Measurements from ENCODE around the gene KCNE3.

The KCNE3 gene, protein sequence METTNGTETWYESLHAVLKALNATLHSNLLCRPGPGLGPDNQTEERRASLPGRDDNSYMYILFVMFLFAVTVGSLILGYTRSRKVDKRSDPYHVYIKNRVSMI

DNA sequence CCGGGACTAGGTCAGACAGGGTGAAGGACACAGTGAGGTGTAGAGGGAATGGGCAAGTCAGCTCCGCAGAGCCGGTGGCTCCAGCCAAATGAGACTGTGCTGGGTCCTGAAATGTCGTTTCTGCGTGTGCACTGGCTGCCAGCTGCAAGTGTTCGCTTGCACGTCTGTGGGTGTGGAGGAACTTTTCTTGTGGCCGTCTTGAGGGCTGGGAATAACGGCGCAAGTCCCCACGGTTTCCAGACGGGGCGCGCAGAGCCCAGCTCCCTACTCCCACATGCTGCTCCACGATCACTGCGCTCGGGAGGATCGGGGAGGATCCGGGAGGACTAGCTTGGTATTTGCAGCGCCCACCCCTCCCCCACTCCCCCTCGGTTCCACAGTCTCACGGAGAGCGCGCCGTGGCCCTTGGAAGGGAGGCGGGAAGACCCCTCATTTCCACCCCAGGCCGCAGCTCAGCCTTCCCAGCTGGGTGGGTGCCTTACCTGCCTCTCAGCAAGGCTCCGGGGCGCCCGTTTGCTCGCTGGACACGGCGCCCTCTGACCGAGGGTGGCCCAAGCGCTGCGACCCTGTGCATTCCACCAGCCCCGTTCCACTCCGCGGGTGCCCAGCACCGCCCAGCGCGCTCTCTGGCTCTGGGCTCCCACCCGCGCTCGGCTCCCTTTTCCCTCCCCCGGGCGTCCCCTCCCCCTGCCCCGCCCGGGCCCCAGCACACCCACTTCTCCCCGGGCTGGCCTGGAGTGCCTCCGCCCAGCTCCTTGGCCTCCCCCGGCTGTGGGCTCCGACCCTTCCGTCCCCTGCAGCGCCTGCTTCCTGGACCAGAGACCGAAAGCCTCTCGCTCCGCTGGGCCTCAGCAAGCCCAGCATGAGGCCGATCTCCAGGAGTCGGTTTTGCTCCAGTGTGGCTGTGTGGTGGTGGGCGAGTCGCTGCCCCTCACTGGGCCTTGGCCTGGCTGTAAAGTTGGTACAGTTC, at the start of gene KCNE3:
Gene KCNE3, minus strand, starts transcription at position 634 of the 970 bp plus-strand sequence. CDS start 9,986 bp downstream, outside the sequence.
- no peaks in the 10 kb centered on the region for H3K9me3 ChIP-seq (ENCODE audit: control insufficient read depth in 1 of 2, low read length in 2 of 2)
- H3K27me3 ChIP-seq (ENCODE audit: low read depth, low read length), result no peaks in the 10 kb centered on the region
- H3K36me3 ChIP-seq (ENCODE audit: control insufficient read depth in 1 of 2, insufficient read depth in 2 of 2, low read length in 2 of 2), result no peaks in the 10 kb centered on the region
- H3K4me3 ChIP-seq (ENCODE audit: low read depth in 1 of 2, low read length in 2 of 2), result peak within 1 kb of the TSS; percentile 59 to 77
- peak within 1 kb of the TSS; percentile 57 for H3K27ac ChIP-seq (ENCODE audit: low read length)
- no peaks in the 10 kb centered on the region for H3K4me1 ChIP-seq (ENCODE audit: control insufficient read depth in 1 of 2, insufficient read depth in 2 of 2, low read length in 2 of 2)

DNA sequence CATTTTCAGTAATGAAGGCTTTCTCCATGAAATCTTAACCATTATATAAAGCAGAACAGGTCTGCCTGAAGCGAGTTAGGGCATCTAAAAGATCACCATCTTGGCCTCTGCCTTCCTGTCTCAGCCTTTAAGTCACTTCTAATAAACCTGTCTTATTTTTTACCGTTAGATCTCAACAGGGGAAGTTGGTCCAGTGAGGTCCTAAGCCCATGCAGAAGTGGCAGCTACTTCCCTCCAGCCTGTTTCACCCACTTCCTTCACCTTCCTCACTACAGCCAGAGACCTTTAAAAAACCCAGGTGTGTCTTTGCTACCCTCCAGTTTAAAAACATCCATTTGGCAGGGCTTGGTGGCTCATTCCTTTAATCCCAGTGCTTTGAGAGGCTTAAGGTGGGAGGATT, 40.2 kb upstream of the KCNE3 start:
- Histone ChIP-seq H3K27me3 (ENCODE audit: low read depth, low read length) (no peaks in the 10 kb centered on the region), H3K36me3 (ENCODE audit: control insufficient read depth in 1 of 2, insufficient read depth in 2 of 2, low read length in 2 of 2) (peaks cover 0 to 4% of the 10 kb centered on the region in 2 donors), H3K9me3 (ENCODE audit: control insufficient read depth in 1 of 2, low read length in 2 of 2) (peaks cover 0 to 1% of the 10 kb centered on the region in 2 donors), H3K4me1 (ENCODE audit: control insufficient read depth in 1 of 2, insufficient read depth in 2 of 2, low read length in 2 of 2) (no peaks in the 10 kb centered on the region), H3K27ac (ENCODE audit: low read length) (no peak overlapping the region), H3K4me3 (ENCODE audit: low read depth in 1 of 2, low read length in 2 of 2) (no peak overlapping the region)

DNA sequence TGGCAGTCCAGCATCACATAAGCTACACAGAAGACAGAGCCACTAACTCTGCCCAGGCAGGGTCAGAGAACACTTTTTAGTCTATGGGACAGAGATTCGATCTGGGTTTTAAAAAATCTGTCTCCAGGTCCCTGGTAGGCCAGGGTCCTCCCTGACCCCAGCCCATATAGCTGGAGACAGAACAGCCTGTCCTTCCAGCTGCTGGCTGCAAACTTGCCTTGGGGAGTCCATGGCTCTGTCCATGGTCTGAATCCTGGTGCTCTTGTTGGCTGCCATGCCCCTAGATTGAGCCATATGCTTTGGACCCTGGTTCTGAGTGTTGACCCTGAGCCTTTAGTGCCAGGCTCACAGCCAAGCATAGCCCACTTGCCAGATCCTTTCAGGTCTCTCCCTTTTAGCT, 39.5 kb upstream of the KCNE3 start:
- Histone ChIP-seq H3K4me1 (ENCODE audit: control insufficient read depth in 1 of 2, insufficient read depth in 2 of 2, low read length in 2 of 2) (no peaks in the 10 kb centered on the region), H3K27ac (ENCODE audit: low read length) (no peak overlapping the region), H3K36me3 (ENCODE audit: control insufficient read depth in 1 of 2, insufficient read depth in 2 of 2, low read length in 2 of 2) (peaks cover 0 to 4% of the 10 kb centered on the region in 2 donors), H3K4me3 (ENCODE audit: low read depth in 1 of 2, low read length in 2 of 2) (no peak overlapping the region), H3K9me3 (ENCODE audit: control insufficient read depth in 1 of 2, low read length in 2 of 2) (peaks cover 0 to 6% of the 10 kb centered on the region in 2 donors), H3K27me3 (ENCODE audit: low read depth, low read length) (no peaks in the 10 kb centered on the region)

DNA sequence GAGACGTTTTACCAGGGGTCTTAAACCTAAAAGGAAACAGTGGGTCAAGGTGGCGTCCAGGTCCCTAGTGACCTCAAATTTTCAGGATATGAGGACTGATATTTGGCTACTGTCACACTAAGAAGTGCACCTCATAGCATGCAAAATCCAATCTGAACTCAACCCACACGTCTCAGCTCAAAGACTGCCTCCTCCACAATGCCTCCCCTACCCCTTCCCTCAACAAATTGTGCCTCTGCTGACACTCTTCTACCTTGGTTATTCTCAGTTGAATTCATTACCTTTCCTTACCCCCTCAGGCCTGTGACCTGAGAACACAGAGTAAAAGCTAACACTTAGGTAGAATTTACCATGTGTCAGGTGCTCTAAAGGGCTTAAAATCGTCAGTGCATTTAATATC, 38.6 kb upstream of the KCNE3 start:
- Histone ChIP-seq H3K27ac (ENCODE audit: low read length) (no peak overlapping the region), H3K9me3 (ENCODE audit: control insufficient read depth in 1 of 2, low read length in 2 of 2) (peaks cover 0 to 6% of the 10 kb centered on the region in 2 donors), H3K36me3 (ENCODE audit: control insufficient read depth in 1 of 2, insufficient read depth in 2 of 2, low read length in 2 of 2) (peaks cover 0 to 4% of the 10 kb centered on the region in 2 donors), H3K27me3 (ENCODE audit: low read depth, low read length) (no peaks in the 10 kb centered on the region), H3K4me1 (ENCODE audit: control insufficient read depth in 1 of 2, insufficient read depth in 2 of 2, low read length in 2 of 2) (no peaks in the 10 kb centered on the region), H3K4me3 (ENCODE audit: low read depth in 1 of 2, low read length in 2 of 2) (no peak overlapping the region)

DNA sequence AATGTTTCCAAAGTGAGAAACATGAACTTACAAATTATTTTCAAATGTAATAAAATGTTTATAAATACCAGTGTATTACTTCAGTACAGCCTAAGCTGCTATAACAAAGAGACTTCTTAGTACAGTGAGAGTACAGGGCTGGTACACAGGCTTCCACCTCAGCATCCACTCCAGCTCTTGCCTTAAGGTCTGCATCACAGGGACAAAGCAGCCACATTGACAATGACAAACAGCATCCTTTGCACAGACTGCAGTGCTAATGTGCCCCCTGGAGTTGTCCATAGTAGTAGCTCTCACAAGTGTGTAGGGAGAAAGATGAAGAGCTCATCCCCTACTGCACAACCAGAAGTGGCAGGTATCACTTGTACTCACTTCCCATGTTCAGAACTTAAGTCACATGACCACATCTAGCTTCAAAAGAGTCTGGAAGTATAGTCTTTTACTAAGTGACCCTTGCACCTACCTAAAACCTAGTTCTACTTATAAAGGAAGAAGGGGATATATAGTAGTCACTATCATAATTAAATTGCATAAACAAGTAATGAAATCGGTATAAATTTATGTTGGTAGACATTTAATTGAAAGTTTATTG, 36.8 kb upstream of the KCNE3 start:
- no peak overlapping the region for H3K27ac ChIP-seq (ENCODE audit: low read length)
- H3K27me3 ChIP-seq (ENCODE audit: low read depth, low read length), result no peaks in the 10 kb centered on the region
- no peak overlapping the region for H3K4me3 ChIP-seq (ENCODE audit: low read depth in 1 of 2, low read length in 2 of 2)
- H3K36me3 ChIP-seq (ENCODE audit: control insufficient read depth in 1 of 2, insufficient read depth in 2 of 2, low read length in 2 of 2), result peaks cover 0 to 4% of the 10 kb centered on the region in 2 donors
- H3K9me3 ChIP-seq (ENCODE audit: control insufficient read depth in 1 of 2, low read length in 2 of 2), result peaks cover 0 to 6% of the 10 kb centered on the region in 2 donors
- H3K4me1 ChIP-seq (ENCODE audit: control insufficient read depth in 1 of 2, insufficient read depth in 2 of 2, low read length in 2 of 2), result no peaks in the 10 kb centered on the region

DNA sequence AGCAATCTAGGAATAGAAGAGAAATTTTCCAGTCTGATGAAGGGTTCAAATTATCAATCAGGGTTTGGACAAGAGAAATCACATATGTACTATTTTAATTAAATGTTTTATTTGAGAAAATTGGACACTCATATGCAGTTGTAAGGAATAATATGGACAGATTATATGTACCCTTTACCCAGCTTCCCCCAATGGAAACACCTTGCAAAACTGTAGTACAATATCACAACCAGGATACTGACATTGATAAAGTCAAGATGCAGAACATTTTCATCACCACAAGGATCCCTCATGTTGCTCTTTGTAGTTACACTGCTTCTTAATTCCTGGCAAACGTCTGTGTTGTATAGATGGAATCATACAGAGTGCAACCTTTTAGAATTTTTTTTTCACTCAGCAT, 27.6 kb upstream of the KCNE3 start:
- Histone ChIP-seq H3K27ac (ENCODE audit: low read length) (no peak overlapping the region), H3K4me3 (ENCODE audit: low read depth in 1 of 2, low read length in 2 of 2) (no peak overlapping the region), H3K9me3 (ENCODE audit: control insufficient read depth in 1 of 2, low read length in 2 of 2) (peaks cover 0 to 4% of the 10 kb centered on the region in 2 donors), H3K27me3 (ENCODE audit: low read depth, low read length) (no peaks in the 10 kb centered on the region), H3K36me3 (ENCODE audit: control insufficient read depth in 1 of 2, insufficient read depth in 2 of 2, low read length in 2 of 2) (peaks cover 0 to 12% of the 10 kb centered on the region in 2 donors), H3K4me1 (ENCODE audit: control insufficient read depth in 1 of 2, insufficient read depth in 2 of 2, low read length in 2 of 2) (peaks cover 0 to 9% of the 10 kb centered on the region in 2 donors)

DNA sequence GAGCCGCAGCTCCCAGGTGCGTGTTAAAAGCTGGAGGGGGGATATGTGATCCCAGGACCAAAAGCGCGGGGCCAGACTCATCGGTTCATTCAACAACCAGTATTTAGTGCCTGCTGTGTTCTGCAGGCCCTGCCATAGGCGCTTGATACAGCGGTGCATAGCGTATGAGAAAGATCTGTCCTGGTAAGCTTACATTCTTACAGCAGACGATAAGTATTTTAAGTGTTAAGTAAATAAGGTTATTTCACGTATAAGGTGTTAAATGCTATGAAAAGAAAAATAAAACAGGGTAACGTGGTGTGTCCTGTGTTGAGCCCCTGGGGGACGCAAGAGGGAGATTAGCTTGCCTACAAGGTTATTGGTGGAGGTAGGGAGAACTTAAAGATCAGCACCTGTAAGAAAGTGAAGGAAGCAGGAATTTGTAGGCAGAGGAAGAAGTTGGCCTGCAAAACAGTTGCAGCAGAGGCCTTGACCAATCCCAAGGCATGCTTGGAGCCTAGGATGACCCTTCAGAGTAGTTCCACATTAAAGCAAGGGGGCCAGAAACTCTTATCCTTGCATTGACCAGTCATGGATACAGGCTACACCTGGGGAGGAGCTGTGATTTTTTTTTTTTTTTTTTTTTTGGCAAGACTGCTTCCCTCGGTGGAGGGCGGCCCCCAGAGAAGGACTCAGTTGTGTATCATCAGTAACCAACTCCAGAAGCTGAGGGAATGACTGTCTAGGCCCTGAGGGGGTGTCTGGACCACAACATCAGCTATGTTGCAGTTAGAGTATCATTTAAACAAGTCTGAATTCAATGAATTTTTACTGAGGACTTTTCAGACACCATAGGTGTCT, 26.7 kb upstream of the KCNE3 start:
- no peaks in the 10 kb centered on the region for H3K27me3 ChIP-seq (ENCODE audit: low read depth, low read length)
- H3K36me3 ChIP-seq (ENCODE audit: control insufficient read depth in 1 of 2, insufficient read depth in 2 of 2, low read length in 2 of 2), result peaks cover 0 to 12% of the 10 kb centered on the region in 2 donors
- peak overlapping the region; percentile 73 to 95 for H3K4me3 ChIP-seq (ENCODE audit: low read depth in 1 of 2, low read length in 2 of 2)
- peak overlapping the region; percentile 69 for H3K27ac ChIP-seq (ENCODE audit: low read length)
- peaks cover 0 to 4% of the 10 kb centered on the region in 2 donors for H3K9me3 ChIP-seq (ENCODE audit: control insufficient read depth in 1 of 2, low read length in 2 of 2)
- peaks cover 0 to 9% of the 10 kb centered on the region in 2 donors for H3K4me1 ChIP-seq (ENCODE audit: control insufficient read depth in 1 of 2, insufficient read depth in 2 of 2, low read length in 2 of 2)

DNA sequence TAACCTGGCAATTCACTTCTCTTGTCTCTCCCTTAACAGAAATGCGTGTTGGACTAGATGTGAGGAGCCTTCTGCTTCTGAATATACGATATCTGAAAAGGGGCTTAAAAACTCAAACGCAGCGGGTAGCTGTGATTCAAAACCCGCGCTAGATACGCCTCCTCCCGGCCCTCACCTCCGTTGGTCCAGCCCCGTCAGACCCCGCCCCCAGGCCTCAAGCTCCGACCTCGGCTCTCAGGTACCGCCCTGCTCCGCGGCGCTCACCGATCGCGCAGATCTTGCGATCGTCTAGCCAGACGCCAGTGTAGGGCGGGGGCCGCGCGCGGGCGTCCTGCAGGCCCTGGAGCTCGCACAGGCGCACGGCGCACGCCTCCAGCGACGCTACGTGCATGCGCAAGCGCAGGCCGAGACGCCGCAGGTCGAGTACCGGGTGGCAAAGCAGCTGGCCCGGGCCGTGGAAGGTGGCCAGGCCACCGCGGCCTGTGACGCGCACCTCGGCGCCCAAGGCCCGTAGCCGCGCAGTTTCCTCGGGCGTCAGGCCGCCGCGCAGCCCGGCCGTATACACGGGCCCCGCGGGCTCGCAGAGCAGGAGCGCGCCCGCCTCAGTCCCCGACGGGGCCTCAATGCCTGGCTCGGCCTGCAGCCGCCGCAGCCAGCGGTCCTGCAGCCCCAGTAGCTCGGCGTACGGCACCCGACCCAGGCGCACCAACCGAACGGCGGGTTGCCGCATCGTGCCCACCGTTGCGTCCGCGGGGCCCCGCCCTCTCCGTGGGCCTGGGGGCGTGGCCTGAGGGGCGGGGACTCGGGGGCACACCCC, 25.8 kb upstream of the KCNE3 start, which contains the start of gene LIPT2:
Gene LIPT2, minus strand, starts transcription at position 751 of the 817 bp plus-strand sequence. Its CDS starts 21 bp downstream, at position 730.
- peak within 1 kb of the TSS; percentile 73 to 95 for H3K4me3 ChIP-seq (ENCODE audit: low read depth in 1 of 2, low read length in 2 of 2)
- peaks cover 0 to 12% of the 10 kb centered on the region in 2 donors for H3K36me3 ChIP-seq (ENCODE audit: control insufficient read depth in 1 of 2, insufficient read depth in 2 of 2, low read length in 2 of 2)
- H3K27me3 ChIP-seq (ENCODE audit: low read depth, low read length), result no peaks in the 10 kb centered on the region
- peak within 1 kb of the TSS; percentile 69 for H3K27ac ChIP-seq (ENCODE audit: low read length)
- H3K4me1 ChIP-seq (ENCODE audit: control insufficient read depth in 1 of 2, insufficient read depth in 2 of 2, low read length in 2 of 2), result peaks cover 0 to 9% of the 10 kb centered on the region in 2 donors
- peaks cover 0 to 4% of the 10 kb centered on the region in 2 donors for H3K9me3 ChIP-seq (ENCODE audit: control insufficient read depth in 1 of 2, low read length in 2 of 2)

DNA sequence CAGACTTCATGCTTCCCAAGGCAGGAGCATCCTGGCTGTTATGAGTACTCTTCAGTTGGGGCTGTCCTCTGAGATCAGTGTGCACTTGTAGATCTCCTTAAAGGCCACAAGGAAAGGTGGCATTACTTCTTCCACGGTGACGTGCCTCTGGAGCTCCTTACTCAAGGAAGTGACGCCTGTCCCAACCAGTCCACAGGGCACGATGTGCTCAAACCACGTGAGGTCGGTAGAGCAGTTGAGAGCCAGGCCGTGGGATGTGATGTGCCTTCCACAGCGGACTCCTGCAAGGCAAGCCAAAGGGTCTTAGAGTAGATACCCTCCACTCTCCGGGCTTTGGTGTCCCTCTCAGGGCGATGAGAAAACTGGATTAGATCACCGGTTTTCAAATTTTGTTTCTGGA, 24.7 kb upstream of the KCNE3 start:
- H3K27ac ChIP-seq (ENCODE audit: low read length), result no peak overlapping the region
- H3K27me3 ChIP-seq (ENCODE audit: low read depth, low read length), result no peaks in the 10 kb centered on the region
- no peak overlapping the region for H3K4me3 ChIP-seq (ENCODE audit: low read depth in 1 of 2, low read length in 2 of 2)
- H3K36me3 ChIP-seq (ENCODE audit: control insufficient read depth in 1 of 2, insufficient read depth in 2 of 2, low read length in 2 of 2), result peaks cover 0 to 12% of the 10 kb centered on the region in 2 donors
- H3K9me3 ChIP-seq (ENCODE audit: control insufficient read depth in 1 of 2, low read length in 2 of 2), result peaks cover 0 to 4% of the 10 kb centered on the region in 2 donors
- H3K4me1 ChIP-seq (ENCODE audit: control insufficient read depth in 1 of 2, insufficient read depth in 2 of 2, low read length in 2 of 2), result peaks cover 0 to 9% of the 10 kb centered on the region in 2 donors

DNA sequence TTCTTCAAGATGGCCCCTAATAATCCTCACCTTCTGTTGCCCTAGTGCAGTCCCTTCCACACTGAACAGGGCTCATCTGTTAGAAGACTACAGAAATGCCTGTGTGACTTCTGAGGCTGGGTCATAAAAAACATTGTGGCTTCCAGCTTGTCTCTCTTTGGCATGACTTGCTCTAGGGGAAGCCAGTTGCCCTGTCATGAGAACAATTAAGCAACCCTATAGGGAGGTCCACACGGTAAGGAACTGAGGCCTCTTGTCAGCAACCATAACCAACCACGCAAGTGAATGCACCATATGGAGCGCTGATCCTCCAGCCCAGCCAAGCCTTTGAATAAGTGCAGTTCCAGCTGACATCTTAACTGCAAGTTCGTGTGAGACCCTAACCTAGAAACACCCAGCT, 23.6 kb upstream of the KCNE3 start:
- Histone ChIP-seq H3K9me3 (ENCODE audit: control insufficient read depth in 1 of 2, low read length in 2 of 2) (no peaks in the 10 kb centered on the region), H3K4me3 (ENCODE audit: low read depth in 1 of 2, low read length in 2 of 2) (no peak overlapping the region), H3K4me1 (ENCODE audit: control insufficient read depth in 1 of 2, insufficient read depth in 2 of 2, low read length in 2 of 2) (peaks cover 0 to 9% of the 10 kb centered on the region in 2 donors), H3K27ac (ENCODE audit: low read length) (no peak overlapping the region), H3K27me3 (ENCODE audit: low read depth, low read length) (no peaks in the 10 kb centered on the region), H3K36me3 (ENCODE audit: control insufficient read depth in 1 of 2, insufficient read depth in 2 of 2, low read length in 2 of 2) (peaks cover 0 to 6% of the 10 kb centered on the region in 2 donors)

All from muscle layer of duodenum (tissue), 2 donors.